Activated naive CD4-positive, alpha-beta T cell treated with Interleukin-2 at 50 U/mL for 16 hours (primary cell): ENCODE data around the gene TPSB2.

Experiments
- DNase-seq: peaks from one replicate; pipeline ENCODE4 v3.0.0-alpha.2; 2020

Gene TPSB2

GRCh38 chr16:1218930-1219611, 10.9 kb downstream of the TPSB2 start:
- DNase-seq: no peak

GRCh38 chr16:1218061-1218929, 11.7 kb downstream of the TPSB2 start:
- DNase-seq: no peak

- no peak for DNase-seq
Measured at GRCh38 chr16:1217526-1217925, 12.5 kb downstream of the TPSB2 start.

GRCh38 chr16:1216681-1217400, 13.1 kb downstream of the TPSB2 start:
- no peak for DNase-seq

GRCh38 chr16:1216296-1216619, 13.7 kb downstream of the TPSB2 start:
- no peak for DNase-seq

- DNase-seq: no peak
Measured at GRCh38 chr16:1215574-1216295, 14.2 kb downstream of the TPSB2 start.

- DNase-seq: no peak
Measured at GRCh38 chr16:1214719-1215118, 15.3 kb downstream of the TPSB2 start.

GRCh38 chr16:1213796-1214372, 16.1 kb downstream of the TPSB2 start:
- DNase-seq: no peak

GRCh38 chr16:1213231-1213630, 16.8 kb downstream of the TPSB2 start:
- no peak for DNase-seq

- DNase-seq: no peak
Measured at GRCh38 chr16:1212616-1213194, 17.3 kb downstream of the TPSB2 start.

- DNase-seq: no peak
Measured at GRCh38 chr16:1211451-1212268, 18.3 kb downstream of the TPSB2 start.

GRCh38 chr16:1210461-1210860, 19.5 kb downstream of the TPSB2 start:
- DNase-seq: no peak

- DNase-seq: no peak
Measured at GRCh38 chr16:1209081-1209480, 20.9 kb downstream of the TPSB2 start.

- no peak for DNase-seq
Measured at GRCh38 chr16:1208239-1208830, 21.6 kb downstream of the TPSB2 start.

GRCh38 chr16:1206786-1207185, 23.2 kb downstream of the TPSB2 start:
- no peak for DNase-seq

- DNase-seq: no peak
Measured at GRCh38 chr16:1206326-1206725, 23.7 kb downstream of the TPSB2 start.

- no peak for DNase-seq
Measured at GRCh38 chr16:1204933-1205332, 25.1 kb downstream of the TPSB2 start.

GRCh38 chr16:1202274-1202673, 27.7 kb downstream of the TPSB2 start:
- no peak for DNase-seq

GRCh38 chr16:1201444-1201843, 28.5 kb downstream of the TPSB2 start:
- no peak for DNase-seq

GRCh38 chr16:1200014-1200627, 29.9 kb downstream of the TPSB2 start:
- DNase-seq: no peak
